Thyroid gland (tissue), 4 donors: ENCODE measurements around the gene PPFIA4.

Source experiments
- POLR2A ChIP-seq, 2 donors: fragments of 450-650 bp; IDR thresholded peaks; one replicate each; pipeline ENCODE4 v1.6.1; 2017; ENCODE audit warnings: antibody characterized with exemption in 2 of 2, mild to moderate bottlenecking in 2 of 2, moderate library complexity in 1 of 2
- TF ChIP-seq, protein P1 (sequence below), 6 experiments: fragments of 200-600 bp in 3 of 6; fragments of 450-650 bp in 3 of 6; sonication (generic) in 3 of 6; IDR thresholded peaks; one replicate each; pipeline ENCODE4 v1.5.1; 2016 to 2019; ENCODE audit warnings: antibody characterized with exemption in 6 of 6, mild to moderate bottlenecking in 2 of 6, inconsistent platforms in 1 of 6, moderate library complexity in 1 of 6

DNA sequence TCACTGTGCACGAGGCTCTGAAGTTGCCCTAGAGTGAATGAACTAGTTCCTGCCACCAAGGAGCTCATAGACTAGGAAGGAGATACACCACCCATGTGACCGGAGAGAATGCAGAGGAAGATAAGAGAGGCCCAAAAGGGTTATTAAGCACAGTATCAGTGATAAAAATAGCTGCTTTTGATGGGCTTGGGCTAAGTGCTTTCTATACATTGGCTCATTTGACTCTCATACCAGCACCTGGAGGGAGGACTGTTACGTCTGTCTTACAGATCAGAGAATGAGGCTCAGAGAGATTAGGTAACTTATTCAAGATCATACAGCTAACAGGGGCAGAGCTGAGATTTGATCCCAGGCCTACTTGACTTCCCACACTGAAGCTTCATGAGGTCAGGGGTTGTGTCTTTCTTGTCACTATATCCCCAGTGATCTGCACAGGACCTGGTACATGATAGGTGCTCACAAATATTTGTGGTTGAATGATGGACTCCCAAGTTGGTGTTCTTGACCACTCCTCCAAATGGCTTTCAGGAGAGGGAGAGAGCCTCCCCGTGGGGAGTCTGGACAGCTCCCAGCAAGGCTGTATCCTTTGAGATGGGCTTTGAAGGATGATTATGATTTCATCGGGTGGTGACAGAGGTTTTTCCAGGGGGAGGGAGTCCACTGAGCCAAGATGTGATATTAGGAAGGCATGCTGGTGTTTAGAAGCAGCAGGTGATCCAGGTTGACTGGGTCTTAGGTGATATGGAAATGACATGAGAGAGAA lies 14.4 kb downstream of the PPFIA4 start:
- TF ChIP-seq, protein P1, sequence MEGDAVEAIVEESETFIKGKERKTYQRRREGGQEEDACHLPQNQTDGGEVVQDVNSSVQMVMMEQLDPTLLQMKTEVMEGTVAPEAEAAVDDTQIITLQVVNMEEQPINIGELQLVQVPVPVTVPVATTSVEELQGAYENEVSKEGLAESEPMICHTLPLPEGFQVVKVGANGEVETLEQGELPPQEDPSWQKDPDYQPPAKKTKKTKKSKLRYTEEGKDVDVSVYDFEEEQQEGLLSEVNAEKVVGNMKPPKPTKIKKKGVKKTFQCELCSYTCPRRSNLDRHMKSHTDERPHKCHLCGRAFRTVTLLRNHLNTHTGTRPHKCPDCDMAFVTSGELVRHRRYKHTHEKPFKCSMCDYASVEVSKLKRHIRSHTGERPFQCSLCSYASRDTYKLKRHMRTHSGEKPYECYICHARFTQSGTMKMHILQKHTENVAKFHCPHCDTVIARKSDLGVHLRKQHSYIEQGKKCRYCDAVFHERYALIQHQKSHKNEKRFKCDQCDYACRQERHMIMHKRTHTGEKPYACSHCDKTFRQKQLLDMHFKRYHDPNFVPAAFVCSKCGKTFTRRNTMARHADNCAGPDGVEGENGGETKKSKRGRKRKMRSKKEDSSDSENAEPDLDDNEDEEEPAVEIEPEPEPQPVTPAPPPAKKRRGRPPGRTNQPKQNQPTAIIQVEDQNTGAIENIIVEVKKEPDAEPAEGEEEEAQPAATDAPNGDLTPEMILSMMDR (IDR thresholded peaks at IDR 0.05) = no peak
- TF ChIP-seq POLR2A (IDR thresholded peaks at IDR 0.05) = no peak
